ENCODE data around the gene ZBTB22. TPM values are rescaled to one million over a fixed set of nuclear protein-coding genes. Genes with fewer than 3 reads are reported as not detected.
"Not testable (repeated sequence)": the region's sequence is repeated elsewhere in the genome, so short reads cannot be mapped to it uniquely, and the experiment has no call there.

The ZBTB22 gene
- total RNA-seq = 7.7 TPM

- ATAC-seq = peak; percentile 79
Observed at GRCh38 chr6:33317669-33318425, at the start of gene ZBTB22. Gene ZBTB22 (minus strand): TSS chr6:33317744. CDS start chr6:33316916, 828 bp downstream.

GRCh38 chr6:33367009-33367714 lies 49.6 kb upstream of the ZBTB22 start:
- ATAC-seq = no peak

More at GRCh38 chr6:33317669-33318425, at the start of gene ZBTB22:
- peak; percentile 99 for DNase-seq (ENCODE audit: low spot score)

GRCh38 chr6:33365206-33365971 lies 47.8 kb upstream of the ZBTB22 start:
- not testable (repeated sequence) for ATAC-seq; DNase-seq (ENCODE audit: low spot score)

More at GRCh38 chr6:33367009-33367714, 49.6 kb upstream of the ZBTB22 start:
- DNase-seq (ENCODE audit: low spot score) = no peak

GRCh38 chr6:33364475-33365205 lies 47.1 kb upstream of the ZBTB22 start:
- DNase-seq (ENCODE audit: low spot score); ATAC-seq: not testable (repeated sequence)

- not testable (repeated sequence) for DNase-seq (ENCODE audit: low spot score); ATAC-seq
Observed at GRCh38 chr6:33363486-33363885, 45.9 kb upstream of the ZBTB22 start.

- no peak for ATAC-seq
- no peak for DNase-seq (ENCODE audit: low spot score)
Observed at GRCh38 chr6:33359331-33359730, 41.8 kb upstream of the ZBTB22 start.

- DNase-seq (ENCODE audit: low spot score); ATAC-seq: not testable (repeated sequence)
Observed at GRCh38 chr6:33357160-33357871, 39.8 kb upstream of the ZBTB22 start.

GRCh38 chr6:33356295-33356694 lies 38.8 kb upstream of the ZBTB22 start:
- DNase-seq (ENCODE audit: low spot score) = no peak
- no peak for ATAC-seq

- ATAC-seq = not testable (repeated sequence)
Observed at GRCh38 chr6:33355860-33356259, 38.3 kb upstream of the ZBTB22 start.

GRCh38 chr6:33347816-33348215 lies 30.3 kb upstream of the ZBTB22 start:
- DNase-seq (ENCODE audit: low spot score) (no peak), ATAC-seq (no peak)

More at GRCh38 chr6:33355860-33356259, 38.3 kb upstream of the ZBTB22 start:
- DNase-seq (ENCODE audit: low spot score) = not testable (repeated sequence)

GRCh38 chr6:33346972-33347371 lies 29.4 kb upstream of the ZBTB22 start:
- not testable (repeated sequence) for ATAC-seq; DNase-seq (ENCODE audit: low spot score)

- ATAC-seq (peak; percentile 73), DNase-seq (ENCODE audit: low spot score) (no peak)
Observed at GRCh38 chr6:33344701-33345697, 27.5 kb upstream of the ZBTB22 start.

GRCh38 chr6:33343953-33344611 lies 26.5 kb upstream of the ZBTB22 start:
- DNase-seq (ENCODE audit: low spot score) = no peak
- no peak for ATAC-seq

- not testable (repeated sequence) for ATAC-seq; DNase-seq (ENCODE audit: low spot score)
Observed at GRCh38 chr6:33343606-33343952, 26.0 kb upstream of the ZBTB22 start.

- ATAC-seq (no peak), DNase-seq (ENCODE audit: low spot score) (no peak)
Observed at GRCh38 chr6:33339193-33339592, 21.6 kb upstream of the ZBTB22 start.

- DNase-seq (ENCODE audit: low spot score) = no peak
- no peak for ATAC-seq
Observed at GRCh38 chr6:33336495-33336894, 19.0 kb upstream of the ZBTB22 start.

GRCh38 chr6:33335916-33336315 lies 18.4 kb upstream of the ZBTB22 start:
- no peak for DNase-seq (ENCODE audit: low spot score)
- no peak for ATAC-seq

- DNase-seq (ENCODE audit: low spot score) (no peak), ATAC-seq (no peak)
Observed at GRCh38 chr6:33333666-33334065, 16.1 kb upstream of the ZBTB22 start.
